GM12872 (cell line): ENCODE results near the gene DNAH17.

Experiments
- CTCF ChIP-seq: IDR thresholded peaks from 3 replicates; pipeline ENCODE4 v1.5.1; 2011; ENCODE audit warnings: low read depth, mild to moderate bottlenecking, low read length, moderate library complexity; ENCODE audit not compliant: insufficient read depth

Gene DNAH17

GRCh38 chr17:78403822-78404221 is 173.4 kb downstream of the DNAH17 start:
- TF ChIP-seq CTCF: no peak

GRCh38 chr17:78401891-78402290 is 175.3 kb downstream of the DNAH17 start:
- TF ChIP-seq CTCF: no peak

- no peak for TF ChIP-seq CTCF
Measured at GRCh38 chr17:78401246-78401645, 175.9 kb downstream of the DNAH17 start.

- TF ChIP-seq CTCF: no peak
Measured at GRCh38 chr17:78400581-78401240, 176.5 kb downstream of the DNAH17 start.

- no peak for TF ChIP-seq CTCF
Measured at GRCh38 chr17:78399693-78400144, 177.5 kb downstream of the DNAH17 start.

- TF ChIP-seq CTCF: no peak
Measured at GRCh38 chr17:78399028-78399692, 178.0 kb downstream of the DNAH17 start.

- TF ChIP-seq CTCF: no peak
Measured at GRCh38 chr17:78398390-78398789, 178.8 kb downstream of the DNAH17 start.
